Uterus (tissue), 2 donors: ENCODE measurements around the gene SLIT3.

Source experiments
- CTCF ChIP-seq, 4 experiments: fragments of 200-600 bp in 2 of 4; fragments of 450-650 bp in 2 of 4; sonication (generic) in 2 of 4; IDR thresholded peaks; one replicate each; pipeline ENCODE4 v1.5.1; 2016 to 2019; ENCODE audit warnings: antibody characterized with exemption in 4 of 4, mild to moderate bottlenecking in 2 of 4, moderate library complexity in 1 of 4
- POLR2A ChIP-seq, 2 donors: fragments of 450-650 bp; IDR thresholded peaks; one replicate each; pipeline ENCODE4 v1.6.1; 2016; ENCODE audit warnings: antibody characterized with exemption in 2 of 2, mild to moderate bottlenecking in 1 of 2, moderate library complexity in 1 of 2

GRCh38 chr5:169169783-169170182, 131.2 kb downstream of the SLIT3 start:
- TF ChIP-seq CTCF (IDR thresholded peaks at IDR 0.05) (no peak), POLR2A (IDR thresholded peaks at IDR 0.05) (no peak)
